NOMO-1 treated with dmso at 0.1 percent for 144 hours (cell line): ENCODE measurements around the gene TGFA.

Source experiments
- DNase-seq: peaks from one replicate; lab custom pipeline; 2025; ENCODE audit not compliant: unreplicated experiment; lab: John Stamatoyannopoulos, UW

The TGFA gene

DNA sequence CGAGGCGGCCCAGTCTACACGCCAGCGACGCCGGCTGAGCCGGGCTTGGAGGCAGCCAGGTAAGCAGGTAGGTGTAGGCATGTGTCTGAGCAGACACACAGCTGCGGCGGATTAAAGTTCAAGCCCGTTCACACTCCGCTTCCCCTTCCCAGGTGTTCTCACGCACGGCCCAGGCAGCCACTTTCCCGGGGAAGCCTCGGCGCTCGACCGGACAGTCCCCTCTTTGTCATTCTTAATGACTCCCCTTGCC is 367 bp downstream of the TGFA start:
- DNase-seq: no peak

DNA sequence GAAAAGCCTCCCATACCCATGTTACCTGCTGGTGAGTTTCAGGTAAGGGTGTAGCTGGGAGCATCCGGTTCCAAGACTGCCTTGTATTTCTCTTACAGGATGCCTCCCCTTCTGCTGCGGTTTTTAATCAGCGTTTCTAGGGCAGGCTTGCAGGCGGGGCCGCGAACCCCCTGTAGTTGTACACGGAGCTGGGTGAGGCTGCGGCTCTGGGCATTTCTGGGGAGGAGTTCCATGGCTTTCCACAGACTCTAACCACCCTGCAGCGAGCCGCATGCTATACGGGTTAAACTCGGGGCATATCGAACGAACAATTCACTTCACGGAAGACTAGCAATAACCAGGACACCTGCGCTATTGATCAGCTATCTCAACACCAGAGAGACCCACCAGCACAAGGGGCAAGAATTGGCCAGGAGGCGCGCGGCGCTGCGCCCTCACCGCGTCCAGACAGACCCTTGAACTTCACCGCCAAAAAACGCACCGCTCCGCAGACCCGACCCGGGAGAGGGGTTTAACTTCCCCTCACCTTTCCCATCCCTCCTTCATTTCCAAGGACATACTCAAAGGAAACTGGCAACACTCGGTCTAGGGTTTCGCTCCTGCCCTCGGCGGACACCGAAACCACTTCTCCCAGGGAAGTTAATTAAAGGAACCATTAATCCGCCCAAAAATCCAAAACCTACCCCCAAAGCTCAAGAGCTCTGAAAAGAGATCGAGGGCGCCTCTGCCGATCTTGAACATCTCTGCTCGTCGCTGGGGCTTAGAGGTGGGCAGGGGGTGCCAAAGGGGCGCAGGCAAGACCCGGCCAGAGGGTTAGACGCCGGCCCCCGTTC is 909 bp downstream of the TGFA start:
- DNase-seq: no peak

DNA sequence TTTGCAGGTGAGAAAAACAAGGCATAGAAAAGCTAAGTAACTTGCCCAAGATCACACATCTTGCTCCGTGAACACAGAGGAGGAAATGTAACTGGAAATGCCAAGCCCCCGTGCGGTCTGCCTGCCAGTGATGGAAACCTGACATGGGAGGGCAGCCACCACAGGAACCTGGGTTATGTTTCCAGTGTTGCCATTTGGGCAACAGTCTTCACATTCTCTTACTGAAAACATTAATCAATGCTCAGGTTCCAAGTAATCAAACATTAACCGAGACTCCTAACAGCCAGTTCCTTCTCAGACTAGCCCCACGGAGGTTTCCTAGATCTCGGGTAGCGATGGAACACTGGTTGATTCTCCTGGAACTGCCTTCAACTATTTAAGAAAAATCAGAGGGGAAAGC is 2.5 kb downstream of the TGFA start:
- DNase-seq: no peak

DNA sequence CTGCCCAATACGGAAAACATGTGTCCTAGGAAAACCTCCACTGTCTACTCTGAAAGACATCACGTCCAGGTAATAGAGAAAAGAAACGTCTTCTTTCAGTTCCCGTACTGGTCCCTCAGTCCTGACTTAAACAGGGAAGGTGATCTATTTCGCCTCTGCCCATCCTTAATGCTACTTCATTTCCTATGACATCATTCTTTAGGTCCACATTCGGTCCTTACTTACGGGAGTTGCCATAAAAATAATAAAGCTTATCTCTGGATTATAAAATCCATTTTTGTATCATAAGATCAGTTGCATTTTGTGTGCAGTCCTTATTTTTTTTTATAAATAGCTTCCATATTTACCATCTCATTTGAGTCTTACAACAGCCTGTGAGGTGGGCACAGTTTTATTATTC is 3.7 kb downstream of the TGFA start:
- no peak for DNase-seq

DNA sequence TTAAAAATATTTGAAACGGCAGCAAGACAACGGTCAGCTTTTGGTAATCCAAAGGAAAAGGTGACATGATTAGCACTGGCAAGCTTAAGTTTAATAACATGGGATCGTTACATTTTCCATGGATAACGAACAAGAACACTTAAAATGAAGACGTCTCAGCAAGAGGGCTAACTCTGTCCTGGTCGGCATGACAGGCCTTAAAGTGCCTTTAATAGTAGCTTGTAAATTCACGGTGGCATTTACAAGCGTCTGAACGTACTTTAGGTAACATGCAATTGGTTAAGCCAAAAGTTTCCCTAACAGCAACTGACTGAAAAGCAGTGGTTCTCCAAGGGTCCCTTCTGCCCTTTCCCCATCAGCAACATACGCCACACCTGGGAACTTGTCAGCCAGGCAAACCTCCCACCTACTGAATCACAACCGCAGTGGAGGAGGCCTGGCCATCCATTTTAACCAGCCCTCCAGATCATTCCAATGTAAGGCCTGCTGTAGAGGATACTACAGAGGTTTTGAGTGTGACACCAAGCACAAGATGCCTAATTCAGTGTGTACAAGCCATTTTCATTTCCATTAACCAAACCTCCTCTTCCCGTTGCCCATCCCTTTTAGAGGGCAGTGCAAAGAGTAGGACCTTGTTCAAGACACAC is 4.4 kb downstream of the TGFA start:
- no peak for DNase-seq

DNA sequence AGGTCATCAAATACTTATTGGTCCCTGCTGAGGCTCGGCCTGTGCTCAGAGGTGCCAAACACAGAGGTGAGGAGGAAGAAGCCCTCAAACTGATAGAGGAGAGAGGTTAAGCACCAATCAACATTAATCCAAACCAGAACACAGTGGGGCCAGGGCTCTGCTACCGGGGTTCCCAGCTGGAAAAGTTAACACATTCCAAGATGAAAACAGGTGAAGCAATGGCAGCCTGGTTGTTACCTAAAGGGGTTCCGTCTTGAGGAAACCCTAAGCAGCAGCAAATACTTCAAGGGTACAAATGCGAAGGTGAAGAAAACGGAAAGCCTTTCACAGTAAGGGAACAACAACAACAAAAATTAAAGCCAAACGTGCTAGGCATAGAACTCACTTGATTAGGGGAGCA is 5.4 kb downstream of the TGFA start:
- no peak for DNase-seq

DNA sequence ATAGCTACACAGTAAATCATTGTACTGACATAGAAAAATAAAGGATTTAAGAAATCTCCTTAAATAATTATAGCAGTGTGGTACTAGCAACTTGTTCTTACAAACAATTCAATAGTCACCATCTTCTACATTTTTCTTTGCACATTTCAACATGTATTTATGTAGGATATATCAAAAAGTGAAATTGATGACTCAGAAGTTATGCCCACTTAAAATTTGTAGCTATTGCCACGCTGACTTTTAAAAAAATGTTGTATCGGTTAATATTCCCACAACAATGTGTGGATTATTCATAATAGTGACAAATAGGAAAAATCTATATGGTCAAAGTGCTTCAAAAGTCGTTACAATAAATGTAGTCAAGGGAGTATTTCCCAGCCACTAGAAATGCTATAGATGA is 6.7 kb downstream of the TGFA start:
- DNase-seq: no peak

DNA sequence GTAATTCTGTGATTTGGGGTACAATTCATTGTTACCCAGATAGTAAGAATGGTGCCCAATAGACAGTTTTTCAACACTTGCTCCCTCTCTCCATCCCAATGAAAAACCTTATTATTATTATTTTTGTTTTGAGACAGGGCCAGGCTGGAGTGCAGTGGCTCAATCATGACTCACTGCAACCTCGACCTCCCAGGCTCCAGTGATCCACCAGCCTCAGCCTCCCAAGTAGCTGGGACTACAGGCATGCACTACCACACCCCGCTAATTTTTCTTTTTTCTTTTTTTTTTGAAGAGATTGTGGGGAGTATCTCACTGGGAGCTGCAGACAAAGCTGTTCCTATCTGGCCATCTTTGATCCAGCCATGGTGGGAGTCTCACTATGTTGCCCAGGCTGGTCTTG is 7.2 kb downstream of the TGFA start:
- DNase-seq: no peak

DNA sequence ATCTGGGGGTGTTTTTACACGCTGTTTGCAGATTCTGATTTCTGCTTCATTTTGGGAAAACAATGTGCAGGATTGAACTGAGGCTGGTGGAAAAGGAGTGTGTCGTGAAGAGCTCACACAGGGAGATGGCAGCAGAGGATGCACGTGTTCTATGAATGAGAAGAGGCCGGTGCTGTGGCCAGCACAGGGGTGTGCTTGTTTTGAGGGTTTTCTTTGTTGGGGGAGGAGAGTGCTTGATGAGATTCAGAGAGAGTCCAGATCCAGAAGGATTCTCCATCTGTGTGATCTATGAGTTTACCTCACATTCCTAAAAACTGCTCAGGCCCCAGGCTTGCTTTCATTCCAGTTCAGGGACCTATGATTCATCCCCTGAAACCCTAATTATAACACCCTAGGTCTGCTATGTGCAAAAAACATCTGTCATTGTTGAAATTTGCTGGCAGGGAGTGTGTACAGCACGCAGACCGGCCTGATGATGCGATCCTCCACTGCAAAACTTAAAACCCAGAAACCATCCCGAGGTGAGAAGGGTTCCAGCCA is 12.1 kb downstream of the TGFA start:
- no peak for DNase-seq

DNA sequence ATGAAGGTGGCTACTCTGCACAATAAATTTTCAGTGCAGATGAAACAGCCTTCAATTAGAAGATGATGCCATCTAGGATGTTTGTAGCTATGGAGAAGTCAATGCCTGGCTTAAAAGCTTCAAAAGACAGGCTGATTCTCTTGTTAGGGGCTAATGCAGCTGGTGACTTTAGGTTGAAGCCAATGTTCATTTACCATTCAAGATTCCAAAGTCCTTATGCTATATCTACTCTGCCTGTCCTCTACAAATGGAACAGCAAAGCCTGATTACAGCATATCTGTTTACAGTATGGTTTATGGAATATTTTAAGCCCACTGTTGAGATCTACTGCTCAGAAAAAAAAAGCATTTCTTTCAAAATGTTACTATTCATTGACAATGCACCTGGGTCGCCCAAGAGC is 15.8 kb downstream of the TGFA start:
- no peak for DNase-seq

DNA sequence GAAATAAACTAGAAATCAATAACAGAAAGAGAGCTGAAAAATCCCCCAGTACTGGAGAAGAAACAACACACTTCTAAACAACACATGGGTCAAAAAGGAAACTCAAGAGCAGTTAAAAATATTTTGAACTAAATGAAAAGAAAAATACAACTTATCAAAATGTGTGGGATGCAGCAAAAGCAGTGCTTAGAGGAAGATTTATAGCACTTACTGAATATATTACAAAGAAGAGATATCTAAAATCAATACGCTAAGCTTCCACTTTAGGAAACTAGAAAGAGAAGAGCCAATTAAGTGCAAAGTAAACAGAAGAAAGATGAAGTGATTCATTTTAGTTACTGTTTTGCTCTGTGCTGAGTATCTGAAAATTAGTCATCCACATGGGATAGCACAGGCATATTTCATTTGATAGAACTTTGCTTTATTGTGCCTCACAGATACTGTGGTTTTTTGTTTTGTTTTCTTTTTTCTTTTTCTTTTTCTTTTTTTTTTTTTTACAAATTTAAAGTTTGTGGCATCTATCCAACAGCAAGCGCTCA is 17.0 kb downstream of the TGFA start:
- DNase-seq: no peak

DNA sequence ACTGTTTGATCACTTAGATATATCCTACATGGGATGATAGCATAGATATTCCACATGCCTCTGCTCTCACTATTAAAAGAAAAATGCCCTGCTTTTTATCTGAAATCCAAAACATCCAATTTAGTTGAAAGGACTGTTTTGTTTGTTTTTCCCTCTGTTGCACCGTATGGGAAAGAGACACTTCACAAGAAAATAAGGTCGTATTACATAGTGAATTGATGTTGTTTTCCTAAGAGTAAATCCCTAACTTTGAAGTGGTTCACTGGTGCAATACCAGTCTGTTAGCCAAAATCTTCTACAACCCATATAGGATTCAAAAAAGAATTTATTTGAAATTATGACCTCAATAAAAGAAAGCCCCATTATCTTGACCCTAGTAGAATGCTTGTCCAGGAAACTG is 18.1 kb downstream of the TGFA start:
- no peak for DNase-seq

DNA sequence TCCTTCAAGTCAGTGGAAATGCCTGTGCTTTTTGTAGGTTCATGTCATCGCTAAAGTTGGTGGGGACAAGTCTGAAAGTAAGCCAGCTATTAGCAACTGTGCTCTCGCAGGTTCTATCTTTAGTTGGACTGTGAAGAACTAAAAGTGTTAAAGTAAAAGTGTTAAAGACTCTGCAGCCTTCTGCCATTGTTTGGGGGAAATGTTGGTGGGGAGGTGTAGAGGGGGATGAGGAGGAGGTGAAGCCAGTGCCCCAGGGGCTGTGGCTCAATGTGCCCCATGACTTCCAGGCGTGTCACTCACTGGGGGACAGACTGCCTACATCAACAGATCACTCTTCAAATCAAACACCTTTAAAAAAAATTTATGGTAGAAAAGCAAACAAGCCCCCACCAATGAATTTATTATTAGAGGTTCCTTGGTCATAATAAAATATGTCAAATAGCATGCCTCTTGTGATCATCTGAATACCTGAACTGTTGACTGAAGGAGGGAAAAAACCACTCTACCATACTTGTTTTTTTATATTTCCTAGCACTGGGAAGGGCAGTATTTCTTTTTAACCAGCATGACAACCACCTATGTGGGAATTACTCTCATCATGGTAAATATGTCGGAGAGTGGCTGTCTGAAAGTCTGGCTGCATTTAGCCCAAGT is 19.3 kb downstream of the TGFA start:
- no peak for DNase-seq

DNA sequence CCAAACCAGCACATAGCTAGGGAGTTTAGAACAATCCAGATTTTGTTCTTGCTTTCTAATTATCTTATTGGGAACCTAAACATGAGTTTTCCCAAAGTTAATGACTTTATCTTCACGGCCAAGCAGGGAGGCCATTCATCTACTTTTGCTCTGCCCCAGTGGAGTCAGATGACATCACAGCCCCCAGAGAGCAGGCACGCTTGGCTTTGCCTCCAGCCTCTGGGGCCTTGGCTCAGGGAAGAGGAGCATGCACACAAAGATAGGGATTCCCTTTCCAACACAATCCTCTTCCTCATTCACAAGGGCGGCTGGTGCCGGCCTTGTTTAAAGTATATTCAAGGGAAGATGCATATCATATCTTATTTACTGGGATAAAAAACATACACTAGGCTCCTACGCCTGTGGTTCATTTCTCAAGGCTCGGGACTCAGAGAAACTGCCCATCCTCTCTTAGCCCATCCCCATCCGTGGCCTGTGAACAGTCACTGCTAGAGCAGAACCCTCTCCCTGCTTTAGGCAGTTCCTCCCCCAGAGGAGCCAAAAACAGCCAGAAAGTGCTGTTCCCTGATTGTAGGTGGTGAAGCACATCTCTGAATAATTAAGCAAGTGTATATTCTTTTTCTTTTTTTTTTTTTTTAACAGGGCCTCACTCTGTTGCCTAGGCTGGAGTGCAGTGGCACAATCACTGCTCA is 21.2 kb downstream of the TGFA start:
- DNase-seq: no peak

DNA sequence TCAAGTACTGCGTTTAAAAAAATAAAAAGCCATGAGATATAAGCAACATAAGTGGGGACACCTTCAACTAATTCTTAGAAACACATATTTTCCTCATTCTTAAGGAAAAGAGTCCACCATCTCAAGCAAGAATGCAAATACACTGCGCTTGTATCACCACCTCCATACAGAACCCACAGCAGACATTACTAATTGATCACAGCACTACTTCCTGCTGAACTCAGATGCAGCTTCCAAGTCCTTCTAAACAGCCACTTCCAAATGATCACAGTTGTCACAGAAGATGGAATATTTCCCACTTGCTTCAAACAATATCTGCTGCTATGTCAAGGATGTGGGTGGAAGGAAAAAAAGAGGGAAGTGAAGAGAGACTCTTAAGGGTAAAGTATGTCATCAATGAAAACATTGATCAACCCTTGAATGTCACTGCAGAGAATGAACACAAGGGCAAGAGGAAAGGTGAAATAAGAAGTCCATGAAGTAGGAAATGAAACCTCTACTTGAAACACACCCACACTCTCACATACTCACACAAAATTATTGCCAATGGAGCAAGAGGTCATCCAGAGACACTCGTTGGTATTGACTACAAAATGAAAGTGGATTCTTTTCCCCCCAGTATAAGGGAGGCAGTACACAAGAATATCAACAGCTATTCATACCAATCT is 22.1 kb downstream of the TGFA start:
- peak; percentile 32 for DNase-seq

DNA sequence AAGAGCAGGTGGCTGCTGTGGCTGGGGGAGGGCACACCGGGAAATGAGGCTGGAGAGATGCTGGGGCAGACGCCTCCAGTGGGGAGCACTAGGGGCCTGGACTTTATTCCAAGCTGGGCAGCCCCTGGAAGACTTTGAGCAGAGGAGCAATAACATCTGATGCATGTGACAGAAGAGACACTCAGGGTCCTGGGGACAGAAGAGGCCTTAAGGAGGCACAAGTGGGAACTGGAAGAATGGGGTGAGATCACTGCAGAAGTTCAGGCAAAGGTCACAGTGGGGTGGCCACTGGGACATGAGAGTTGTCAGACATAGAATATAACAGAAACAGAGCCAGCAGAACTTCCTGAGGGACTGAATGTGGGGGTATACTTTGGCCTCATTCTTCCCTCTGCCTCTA is 24.0 kb downstream of the TGFA start:
- DNase-seq: no peak

DNA sequence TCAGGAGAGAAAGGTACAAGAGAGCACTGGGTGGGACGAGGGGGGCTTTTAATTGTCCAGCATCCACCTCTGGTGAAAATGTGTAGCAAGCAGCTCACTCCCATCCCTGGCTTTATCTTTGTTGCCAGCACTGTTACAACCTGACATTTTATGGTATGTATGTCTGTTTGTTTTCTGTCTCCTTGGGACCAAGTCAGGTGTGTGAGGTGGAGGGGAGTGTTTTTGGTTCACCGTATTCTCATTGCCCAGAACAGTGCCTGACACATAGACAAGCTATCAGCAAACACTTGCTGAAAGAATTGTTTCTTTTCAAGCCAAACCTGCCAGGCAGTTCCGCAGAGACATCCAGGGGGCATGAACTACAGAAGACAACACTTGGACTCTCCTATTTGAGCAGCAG is 24.7 kb downstream of the TGFA start:
- DNase-seq: no peak

DNA sequence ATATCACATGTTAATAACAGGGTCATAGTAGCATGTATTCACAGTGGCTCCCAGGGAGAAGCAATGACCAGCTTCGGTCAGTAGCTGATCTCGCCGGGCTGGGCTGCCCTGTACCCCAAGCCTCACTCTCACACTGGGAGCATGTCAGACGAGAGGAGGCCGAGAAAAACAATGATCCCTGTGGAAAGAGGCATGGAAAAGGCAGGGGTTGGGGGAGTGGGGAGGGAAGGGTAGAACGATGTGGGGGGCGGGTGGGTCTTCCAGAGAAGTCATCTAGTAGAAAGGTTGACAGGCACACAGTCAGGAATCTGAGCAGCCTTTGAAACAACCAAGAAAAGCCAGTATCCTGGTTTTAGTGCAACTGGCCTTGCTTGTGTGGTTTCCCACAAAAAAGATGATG is 25.4 kb downstream of the TGFA start:
- no peak for DNase-seq

DNA sequence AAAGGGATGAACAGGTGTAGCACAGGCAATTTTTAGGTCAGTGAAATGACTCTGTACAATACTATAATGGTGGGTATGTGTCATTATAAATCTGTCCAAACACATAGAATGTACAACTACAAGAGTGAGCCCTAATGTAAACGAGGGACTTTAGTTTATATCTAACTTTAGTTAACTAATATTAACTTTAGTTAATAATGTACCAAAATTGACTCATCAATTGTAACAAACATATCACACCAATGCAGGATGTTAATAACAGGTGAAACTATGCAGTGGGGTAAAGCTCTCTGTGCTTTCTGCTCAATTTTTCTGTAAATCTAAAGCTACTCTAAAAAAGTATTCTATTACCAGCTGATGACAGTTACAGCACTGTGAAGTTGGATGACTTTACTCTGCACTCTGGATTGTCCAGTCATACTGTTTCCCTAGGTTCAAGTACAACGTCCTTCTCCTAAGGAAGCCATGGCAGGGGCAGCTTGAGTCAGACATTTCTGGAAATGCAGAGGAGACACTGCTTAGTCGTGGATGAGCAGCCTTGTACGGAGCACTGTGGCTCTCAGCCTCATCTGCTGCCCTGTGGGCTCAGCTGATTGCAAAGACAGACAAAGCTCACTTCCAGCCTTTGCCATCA is 26.1 kb downstream of the TGFA start:
- no peak for DNase-seq

DNA sequence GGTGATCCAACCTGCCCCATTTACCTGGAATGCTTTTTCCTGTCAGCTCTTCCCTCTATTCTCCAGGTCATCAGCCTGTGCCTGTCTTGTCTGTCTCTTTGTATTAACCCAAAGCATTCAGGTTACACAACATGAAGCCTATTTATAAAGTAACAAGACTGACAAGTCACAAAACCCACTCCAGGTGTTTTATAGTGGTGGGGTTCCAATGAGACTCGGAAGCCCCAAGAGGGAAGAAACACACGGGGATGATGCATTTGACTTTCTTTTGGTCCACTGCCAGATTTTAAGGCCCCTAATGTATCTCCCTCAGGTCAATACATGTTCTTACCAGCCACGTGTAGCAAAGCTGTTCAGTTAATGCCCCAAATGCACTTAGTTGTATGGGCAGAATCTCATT is 27.5 kb downstream of the TGFA start:
- no peak for DNase-seq

DNA sequence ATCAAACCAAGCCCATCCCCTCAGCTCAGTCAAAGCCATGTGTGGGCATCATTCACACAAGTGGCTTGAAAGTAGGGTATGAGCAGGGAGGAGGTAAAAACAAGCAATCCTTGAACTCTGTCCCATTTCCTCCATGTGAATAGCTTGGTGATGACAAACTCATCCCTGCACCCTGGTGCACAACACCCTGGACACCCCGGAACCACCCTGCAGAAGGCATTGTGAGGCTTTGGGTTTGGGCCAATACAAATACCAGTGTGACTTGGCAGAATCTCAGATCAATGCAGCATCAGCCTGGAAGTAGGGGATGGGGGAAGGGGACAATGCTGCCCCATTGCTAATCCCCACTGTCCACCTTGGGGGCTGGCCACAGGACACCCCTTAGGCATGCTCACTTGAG is 28.6 kb downstream of the TGFA start:
- DNase-seq: no peak
